ENCODE results near the gene CD300A.

DNA sequence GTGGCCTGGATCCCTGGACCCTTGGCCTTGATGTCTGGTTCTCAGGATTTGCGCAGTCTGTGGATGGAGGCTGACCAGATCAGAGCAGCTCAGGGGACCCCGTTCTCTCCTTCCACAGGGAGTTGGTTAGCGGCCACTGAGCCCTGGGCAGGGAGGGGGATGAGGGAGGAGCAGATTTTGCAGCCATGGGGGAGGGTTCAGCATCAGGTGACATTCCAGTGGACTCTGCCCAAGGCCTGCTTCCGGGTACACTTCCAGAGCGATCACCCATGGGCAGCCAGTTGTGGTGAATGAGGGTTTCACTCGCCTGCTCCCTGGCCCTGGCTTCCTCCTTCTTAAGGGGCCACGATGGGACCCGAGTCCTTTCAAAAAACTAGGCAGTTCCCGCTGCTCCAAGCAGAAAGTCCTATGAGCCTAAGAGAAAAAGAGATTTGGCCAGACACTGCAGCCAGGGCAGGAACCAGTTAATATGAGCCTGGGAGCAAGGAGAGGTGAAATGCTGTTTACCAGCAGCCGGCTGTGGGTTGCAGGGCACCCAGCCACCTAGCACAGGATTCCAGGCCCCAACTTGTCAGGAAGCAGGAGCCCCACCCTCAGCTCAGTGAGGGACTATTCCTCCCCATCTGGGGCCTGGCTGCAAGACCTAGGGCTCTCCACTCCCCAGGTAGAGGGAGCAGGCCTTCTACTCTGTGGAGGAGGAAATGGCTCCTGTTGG, 39.2 kb upstream of the CD300A start:
- TF ChIP-seq CTCF (IDR thresholded peaks at IDR 0.05 in 8 of 11, conservative IDR thresholded peaks at IDR 0.05 in 3 of 11), result no peak
- TF ChIP-seq POLR2A (IDR thresholded peaks at IDR 0.05), result no peak

Measured in spleen (tissue), 7 donors.